Liver (tissue), 9 donors: ENCODE data around the gene PTPRS. TPM values are rescaled to one million over a fixed set of nuclear protein-coding genes. Genes with fewer than 3 reads are reported as not detected.

ENCODE experiments used
- DNase-seq: peaks from one replicate; pipeline ENCODE4 v3.0.0-alpha.2; 2017; ENCODE audit warnings: low spot score
- H3K27ac ChIP-seq, 2 donors: one replicate each; pipeline ENCODE4 v1.7.0; 2013; ENCODE audit warnings: inconsistent platforms in 2 of 2, low read length in 2 of 2, control low read depth in 1 of 2, low read depth in 1 of 2, mild to moderate bottlenecking in 1 of 2
- H3K27me3 ChIP-seq, 4 donors: one replicate each; pipeline versions ENCODE4 v1.6.1 to v1.7.0; 2013; ENCODE audit warnings: low read length in 3 of 4, inconsistent platforms in 1 of 4, mild to moderate bottlenecking in 1 of 4, moderate library complexity in 1 of 4; ENCODE audit not compliant: control insufficient read depth in 4 of 4, insufficient read depth in 4 of 4
- H3K36me3 ChIP-seq, 4 donors: one replicate each; pipeline versions ENCODE4 v1.6.1 to v1.7.0; 2013; ENCODE audit warnings: low read length in 3 of 4, mild to moderate bottlenecking in 3 of 4, low read depth in 1 of 4, moderate library complexity in 1 of 4; ENCODE audit not compliant: control insufficient read depth in 4 of 4, insufficient read depth in 3 of 4
- H3K4me1 ChIP-seq, 4 donors: one replicate each; pipeline versions ENCODE4 v1.6.1 to v1.7.0; 2013; ENCODE audit warnings: low read length in 3 of 4, mild to moderate bottlenecking in 3 of 4, moderate library complexity in 1 of 4; ENCODE audit not compliant: control insufficient read depth in 4 of 4, insufficient read depth in 4 of 4
- H3K4me3 ChIP-seq, 3 donors: one replicate each; pipeline versions ENCODE4 v1.6.1 to v1.7.0; 2013; ENCODE audit warnings: low read length in 3 of 3, control low read depth in 1 of 3, low read depth in 1 of 3, mild to moderate bottlenecking in 1 of 3
- H3K9ac ChIP-seq, 2 donors: one replicate each; pipeline ENCODE4 v1.7.0; 2013; ENCODE audit warnings: low read length in 2 of 2, mild to moderate bottlenecking in 2 of 2, moderate library complexity in 2 of 2, control low read depth in 1 of 2, low read depth in 1 of 2
- H3K9me3 ChIP-seq, 4 donors: one replicate each; pipeline versions ENCODE4 v1.6.1 to v1.7.0; 2013; ENCODE audit warnings: low read length in 3 of 4; ENCODE audit not compliant: control insufficient read depth in 4 of 4
- ATF3 ChIP-seq: IDR thresholded peaks from 2 replicates; pipeline ENCODE4 v1.6.1; 2016; ENCODE audit warnings: antibody characterized with exemption
- CTCF ChIP-seq: fragments of 150-350 bp; IDR thresholded peaks from 2 replicates; pipeline ENCODE4 v1.5.1; 2017; ENCODE audit warnings: improper control_type of control experiment, low read depth, low read length; ENCODE audit not compliant: missing input control
- EGR1 ChIP-seq, 2 donors: IDR thresholded peaks; 2 replicates each; pipeline ENCODE4 v1.6.1; 2016 to 2018; ENCODE audit warnings: antibody characterized with exemption in 2 of 2, low read depth in 2 of 2
- FOXA2 ChIP-seq: IDR thresholded peaks from 2 replicates; pipeline ENCODE4 v1.6.1; 2016; ENCODE audit warnings: antibody characterized with exemption
- GABPA ChIP-seq, 2 donors: IDR thresholded peaks in 1 of 2; conservative IDR thresholded peaks in 1 of 2; 2 replicates each; pipeline ENCODE4 v1.6.1; 2016; ENCODE audit warnings: antibody characterized with exemption in 2 of 2, mild to moderate bottlenecking in 1 of 2, moderate library complexity in 1 of 2
- HNF4A ChIP-seq, 2 donors: conservative IDR thresholded peaks; 2 replicates each; pipeline ENCODE4 v1.6.1; 2016; ENCODE audit warnings: antibody characterized with exemption in 2 of 2, mild to moderate bottlenecking in 2 of 2
- HNF4G ChIP-seq: IDR thresholded peaks from 2 replicates; pipeline ENCODE4 v1.6.1; 2016; ENCODE audit warnings: antibody characterized with exemption
- JUND ChIP-seq, 2 donors: IDR thresholded peaks; 2 replicates each; pipeline ENCODE4 v1.6.1; 2016; ENCODE audit warnings: antibody characterized with exemption in 2 of 2
- MAX ChIP-seq: IDR thresholded peaks from 2 replicates; pipeline ENCODE4 v1.6.1; 2016; ENCODE audit warnings: antibody characterized with exemption
- NR2F2 ChIP-seq: IDR thresholded peaks from 2 replicates; pipeline ENCODE4 v1.6.1; 2016; ENCODE audit warnings: antibody characterized with exemption
- RAD21 ChIP-seq, 2 donors: IDR thresholded peaks; 2 replicates each; pipeline ENCODE4 v1.6.1; 2016; ENCODE audit warnings: antibody characterized with exemption in 2 of 2, mild to moderate bottlenecking in 2 of 2
- REST ChIP-seq: IDR thresholded peaks from 2 replicates; pipeline ENCODE4 v1.6.1; 2016; ENCODE audit warnings: antibody characterized with exemption, mild to moderate bottlenecking
- YY1 ChIP-seq: IDR thresholded peaks from 2 replicates; pipeline ENCODE4 v1.6.1; 2016; ENCODE audit warnings: antibody characterized with exemption, mild to moderate bottlenecking
- WGBS: extraction: QIAGEN DNeasy Blood & Tissue Kit; methylation state at CpG from one replicate; pipeline ENCODE4 v1.1.7; 2013; 5-methylcytosine and 5-hydroxymethylcytosine counted together
- polyA plus RNA-seq, 2 donors: library from polyadenylated mRNA; stranded (reverse) in 1 of 2; unstranded in 1 of 2; fragments of 200-250 nt in 1 of 2; fragments of >200 nt in 1 of 2; fragmentation: Nextera tagmentation in 1 of 2; extraction: Ambion mirVana in 1 of 2; gene quantifications; one replicate each; pipeline versions ENCODE4 v1.2.1 to v1.2.3, GENCODE V29; 2013 to 2015
- total RNA-seq, 2 donors: library from RNA; depleted of rRNA; stranded (reverse); fragments of >200 nt; gene quantifications; one replicate each; pipeline ENCODE4 v1.2.3, GENCODE V29; 2014
- TF ChIP-seq, protein P1 (sequence below): IDR thresholded peaks from 2 replicates; pipeline ENCODE4 v1.6.1; 2016; ENCODE audit warnings: antibody characterized with exemption
- donor health status: healthy.
- donor health status: healthy.
- donor health status: healthy.
- donor health status: healthy.
- donor health status: healthy.

Gene PTPRS
- total and polyA plus RNA-seq, 4 donors, result 1.3 to 49.7 (median 20.2) TPM

DNA sequence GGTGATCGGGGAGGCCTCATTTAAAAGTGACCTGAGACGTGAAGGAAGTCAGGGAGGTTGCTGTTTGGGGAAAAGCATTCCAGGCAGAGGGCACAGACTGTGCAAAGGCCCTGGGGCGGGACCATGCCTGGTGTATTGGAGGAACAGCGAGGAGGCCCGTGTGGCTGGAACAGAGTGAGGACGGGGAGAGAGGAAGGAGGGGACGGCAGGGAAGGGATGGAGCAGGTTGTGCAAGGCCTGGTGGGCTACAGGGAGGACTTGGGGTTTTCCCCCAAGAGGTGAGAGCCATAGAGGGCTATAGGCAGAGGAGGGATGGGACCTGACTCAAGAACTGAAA, 17.2 kb downstream of the PTPRS start:
- no peaks in the 10 kb centered on the region for H3K4me1 ChIP-seq
- no peak for TF ChIP-seq REST
- TF ChIP-seq, protein P1, sequence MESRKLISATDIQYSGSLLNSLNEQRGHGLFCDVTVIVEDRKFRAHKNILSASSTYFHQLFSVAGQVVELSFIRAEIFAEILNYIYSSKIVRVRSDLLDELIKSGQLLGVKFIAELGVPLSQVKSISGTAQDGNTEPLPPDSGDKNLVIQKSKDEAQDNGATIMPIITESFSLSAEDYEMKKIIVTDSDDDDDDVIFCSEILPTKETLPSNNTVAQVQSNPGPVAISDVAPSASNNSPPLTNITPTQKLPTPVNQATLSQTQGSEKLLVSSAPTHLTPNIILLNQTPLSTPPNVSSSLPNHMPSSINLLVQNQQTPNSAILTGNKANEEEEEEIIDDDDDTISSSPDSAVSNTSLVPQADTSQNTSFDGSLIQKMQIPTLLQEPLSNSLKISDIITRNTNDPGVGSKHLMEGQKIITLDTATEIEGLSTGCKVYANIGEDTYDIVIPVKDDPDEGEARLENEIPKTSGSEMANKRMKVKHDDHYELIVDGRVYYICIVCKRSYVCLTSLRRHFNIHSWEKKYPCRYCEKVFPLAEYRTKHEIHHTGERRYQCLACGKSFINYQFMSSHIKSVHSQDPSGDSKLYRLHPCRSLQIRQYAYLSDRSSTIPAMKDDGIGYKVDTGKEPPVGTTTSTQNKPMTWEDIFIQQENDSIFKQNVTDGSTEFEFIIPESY, result no peak
- TF ChIP-seq ATF3, result no peak
- TF ChIP-seq YY1, result no peak
- TF ChIP-seq CTCF, result no peak
- TF ChIP-seq FOXA2, result no peak
- TF ChIP-seq RAD21 (IDR thresholded peaks at IDR 0.05), result no peak
- no peak for TF ChIP-seq HNF4G
- no peak for TF ChIP-seq EGR1 (IDR thresholded peaks at IDR 0.05; ENCODE audit: low read depth in 2 of 2)
- TF ChIP-seq HNF4A (conservative IDR thresholded peaks at IDR 0.05), result no peak
- TF ChIP-seq JUND (IDR thresholded peaks at IDR 0.05), result no peak
- TF ChIP-seq NR2F2, result no peak
- no peak overlapping the region for H3K4me3 ChIP-seq
- peaks cover 0 to 3% (median 0%) of the 10 kb centered on the region in 4 donors for H3K27me3 ChIP-seq
- H3K9ac ChIP-seq, result no peak overlapping the region
- DNase-seq, result no peak
- H3K27ac ChIP-seq, result no peak overlapping the region
- H3K36me3 ChIP-seq, result no peaks in the 10 kb centered on the region
- peaks cover 0 to 2% (median 0%) of the 10 kb centered on the region in 4 donors for H3K9me3 ChIP-seq
- 90% methylated on average over 7 of the region's 7 CpGs for WGBS

- H3K27me3 ChIP-seq, result peaks cover 0 to 3% (median 0%) of the 10 kb centered on the region in 4 donors
- DNase-seq, result no peak
- H3K27ac ChIP-seq, result no peak overlapping the region
- H3K9me3 ChIP-seq, result peaks cover 0 to 2% (median 0%) of the 10 kb centered on the region in 4 donors
- 54% methylated on average over 34 of the region's 34 CpGs for WGBS
- H3K36me3 ChIP-seq, result no peaks in the 10 kb centered on the region
- TF ChIP-seq NR2F2, result no peak
- TF ChIP-seq, protein P1, result no peak
- no peak for TF ChIP-seq FOXA2
- no peak for TF ChIP-seq GABPA (IDR thresholded peaks at IDR 0.05 in 1 of 2, conservative IDR thresholded peaks at IDR 0.05 in 1 of 2)
- no peak for TF ChIP-seq HNF4A (conservative IDR thresholded peaks at IDR 0.05)
- TF ChIP-seq JUND (IDR thresholded peaks at IDR 0.05), result no peak
- TF ChIP-seq MAX, result no peak
- no peak for TF ChIP-seq RAD21 (IDR thresholded peaks at IDR 0.05)
- TF ChIP-seq YY1, result no peak
- H3K4me3 ChIP-seq, result no peak overlapping the region
- H3K4me1 ChIP-seq, result no peaks in the 10 kb centered on the region
- no peak overlapping the region for H3K9ac ChIP-seq
Measured at GRCh38 chr19:5321851-5322681, 18.5 kb downstream of the PTPRS start.
